Osteoblast (primary cell): ENCODE results near the gene DECR2. TPM values are rescaled to one million over a fixed set of nuclear protein-coding genes. Genes with fewer than 3 reads are reported as not detected.
A peak's percentile ranks its signal among the peaks of the same experiment; 100 is the strongest.

Experiments used
- DNase-seq: peaks from one replicate; pipeline ENCODE4 v3.0.0; 2011; ENCODE audit warnings: low spot score, mixed read lengths; ENCODE audit not compliant: insufficient read length; ENCODE audit errors: missing footprints
- H2AFZ ChIP-seq: 2 replicates; pipeline ENCODE4 v1.6.0; 2011; ENCODE audit warnings: mild to moderate bottlenecking, low read length
- H3K27ac ChIP-seq: 2 replicates; pipeline ENCODE4 v1.5.1; 2011; ENCODE audit warnings: mild to moderate bottlenecking, low read depth, low read length, moderate library complexity
- H3K27me3 ChIP-seq: 2 replicates; pipeline ENCODE4 v1.6.0; 2012; ENCODE audit warnings: mild to moderate bottlenecking, control low read depth, inconsistent platforms, low read length, moderate library complexity; ENCODE audit not compliant: insufficient read depth
- H3K36me3 ChIP-seq: 2 replicates; pipeline ENCODE4 v1.5.1; 2011; ENCODE audit warnings: mild to moderate bottlenecking, low read length, control low read depth, moderate library complexity; ENCODE audit not compliant: insufficient read depth
- H3K4me1 ChIP-seq: 2 replicates; pipeline ENCODE4 v1.5.1; 2011; ENCODE audit warnings: mild to moderate bottlenecking, low read length, control low read depth, moderate library complexity; ENCODE audit not compliant: insufficient read depth
- H3K4me2 ChIP-seq: 2 replicates; pipeline ENCODE4 v1.6.0; 2011; ENCODE audit warnings: mild to moderate bottlenecking, low read length; ENCODE audit not compliant: insufficient read depth
- H3K4me3 ChIP-seq: fragments of 200-600 bp; sonication (generic); 3 replicates; pipeline ENCODE4 v1.5.1; 2012; ENCODE audit warnings: mild to moderate bottlenecking, low read length, inconsistent platforms; ENCODE audit not compliant: insufficient read depth
- H3K79me2 ChIP-seq: 2 replicates; pipeline ENCODE4 v1.6.0; 2012; ENCODE audit warnings: mild to moderate bottlenecking, low read length, control low read depth, inconsistent platforms; ENCODE audit not compliant: insufficient read depth
- H3K9me3 ChIP-seq: 2 replicates; pipeline ENCODE4 v1.5.1; 2011; ENCODE audit warnings: low read depth, low read length, control low read depth
- H4K20me1 ChIP-seq: 2 replicates; pipeline ENCODE4 v1.6.0; 2012; ENCODE audit warnings: mild to moderate bottlenecking, low read length, control low read depth; ENCODE audit not compliant: insufficient read depth
- CTCF ChIP-seq: IDR thresholded peaks from 2 replicates; pipeline ENCODE4 v1.5.1; 2011; ENCODE audit warnings: mild to moderate bottlenecking, low read depth, low read length, moderate library complexity; ENCODE audit errors: extremely low read depth
- total RNA-seq: library from RNA; depleted of rRNA; stranded (reverse); fragments of >200 nt; gene quantifications from 2 replicates; pipeline ENCODE4 v1.2.3, GENCODE V29; 2012

DECR2 gene
- total RNA-seq, 1 donor = 18.1 TPM

GRCh38 chr16:397736-398332, 3.9 kb upstream of the DECR2 start:
- TF ChIP-seq CTCF = peak; percentile 41
- Histone ChIP-seq H3K9me3 (no peaks in the 10 kb centered on the region), H3K27ac (peak overlapping the region; percentile 23), H4K20me1 (peaks cover 7% of the 10 kb centered on the region), H3K79me2 (peaks cover 10% of the 10 kb centered on the region), H2AFZ (no peak overlapping the region), H3K4me2 (peak overlapping the region; percentile 61), H3K4me1 (peaks cover 9% of the 10 kb centered on the region), H3K36me3 (peaks cover 6% of the 10 kb centered on the region), H3K27me3 (no peaks in the 10 kb centered on the region), H3K4me3 (peak overlapping the region; percentile 43)
- peak; percentile 99 for DNase-seq

- peak; percentile 80 for DNase-seq
- no peak for TF ChIP-seq CTCF
- peaks cover 7% of the 10 kb centered on the region for H4K20me1 ChIP-seq
- no peaks in the 10 kb centered on the region for H3K27me3 ChIP-seq
- H3K9me3 ChIP-seq = no peaks in the 10 kb centered on the region
- H3K4me1 ChIP-seq = peaks cover 9% of the 10 kb centered on the region
- H3K79me2 ChIP-seq = peaks cover 17% of the 10 kb centered on the region
- H3K4me3 ChIP-seq = no peak overlapping the region
- H2AFZ ChIP-seq = no peak overlapping the region
- H3K36me3 ChIP-seq = peaks cover 6% of the 10 kb centered on the region
- no peak overlapping the region for H3K27ac ChIP-seq
- peak overlapping the region; percentile 61 for H3K4me2 ChIP-seq
Measured at GRCh38 chr16:398561-399339, 2.9 kb upstream of the DECR2 start.

- Histone ChIP-seq H3K27ac (no peak overlapping the region), H4K20me1 (peaks cover 7% of the 10 kb centered on the region), H3K4me3 (no peak overlapping the region), H3K4me1 (peaks cover 9% of the 10 kb centered on the region), H2AFZ (no peak overlapping the region), H3K4me2 (no peak overlapping the region), H3K27me3 (no peaks in the 10 kb centered on the region), H3K36me3 (peaks cover 6% of the 10 kb centered on the region), H3K9me3 (no peaks in the 10 kb centered on the region), H3K79me2 (peaks cover 17% of the 10 kb centered on the region)
- peak; percentile 52 for DNase-seq
- TF ChIP-seq CTCF = no peak
Measured at GRCh38 chr16:399340-400019, 2.2 kb upstream of the DECR2 start.
